Forelimb muscle (tissue), 1 donor: ENCODE data around the gene AMN1. TPM values are rescaled to one million over a fixed set of nuclear protein-coding genes. Genes with fewer than 3 reads are reported as not detected.

Source experiments
- DNase-seq: peaks from one replicate; pipeline ENCODE4 v3.0.0-alpha.2; 2013; ENCODE audit warnings: low read depth
- polyA plus RNA-seq: library from polyadenylated mRNA; unstranded; fragments of 120-200 nt; gene quantifications from one replicate; pipeline ENCODE4 v1.2.1, GENCODE V29; 2013; ENCODE audit not compliant: insufficient read length

AMN1 gene
- polyA plus RNA-seq, 1 donor: 8.8 TPM

DNA sequence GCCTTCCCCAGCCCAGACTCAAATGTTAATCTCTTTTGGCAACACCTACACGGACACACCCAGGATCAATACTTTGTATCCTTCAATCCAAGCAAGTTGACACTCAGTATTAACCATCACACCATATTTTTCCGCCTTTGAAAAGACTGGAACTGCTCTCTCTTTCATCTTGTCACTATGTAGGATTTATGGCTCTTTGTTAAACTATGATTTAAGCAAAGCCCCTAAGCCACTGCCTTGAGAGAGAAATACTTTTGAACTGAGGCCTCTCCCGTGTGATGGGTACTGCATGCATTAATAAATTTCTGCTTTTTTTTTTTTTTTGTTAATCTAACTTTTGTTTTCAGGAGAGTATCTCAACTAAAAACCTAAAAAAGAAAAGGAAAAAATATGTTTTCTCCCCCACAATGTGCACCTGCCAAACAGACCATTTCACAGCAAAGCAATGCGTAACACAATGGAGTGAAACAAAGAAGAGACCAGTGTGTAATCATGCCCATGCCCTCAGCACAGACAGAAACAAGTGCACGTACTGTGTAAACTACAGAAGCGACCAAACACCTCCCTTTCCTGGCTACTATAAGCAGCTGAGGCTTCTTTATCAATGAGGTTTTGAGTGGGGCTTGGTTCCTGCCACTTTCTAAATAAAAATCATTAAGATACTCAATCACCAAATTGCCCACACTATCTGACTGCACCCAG, 97.6 kb downstream of the AMN1 start:
- no peak for DNase-seq

DNA sequence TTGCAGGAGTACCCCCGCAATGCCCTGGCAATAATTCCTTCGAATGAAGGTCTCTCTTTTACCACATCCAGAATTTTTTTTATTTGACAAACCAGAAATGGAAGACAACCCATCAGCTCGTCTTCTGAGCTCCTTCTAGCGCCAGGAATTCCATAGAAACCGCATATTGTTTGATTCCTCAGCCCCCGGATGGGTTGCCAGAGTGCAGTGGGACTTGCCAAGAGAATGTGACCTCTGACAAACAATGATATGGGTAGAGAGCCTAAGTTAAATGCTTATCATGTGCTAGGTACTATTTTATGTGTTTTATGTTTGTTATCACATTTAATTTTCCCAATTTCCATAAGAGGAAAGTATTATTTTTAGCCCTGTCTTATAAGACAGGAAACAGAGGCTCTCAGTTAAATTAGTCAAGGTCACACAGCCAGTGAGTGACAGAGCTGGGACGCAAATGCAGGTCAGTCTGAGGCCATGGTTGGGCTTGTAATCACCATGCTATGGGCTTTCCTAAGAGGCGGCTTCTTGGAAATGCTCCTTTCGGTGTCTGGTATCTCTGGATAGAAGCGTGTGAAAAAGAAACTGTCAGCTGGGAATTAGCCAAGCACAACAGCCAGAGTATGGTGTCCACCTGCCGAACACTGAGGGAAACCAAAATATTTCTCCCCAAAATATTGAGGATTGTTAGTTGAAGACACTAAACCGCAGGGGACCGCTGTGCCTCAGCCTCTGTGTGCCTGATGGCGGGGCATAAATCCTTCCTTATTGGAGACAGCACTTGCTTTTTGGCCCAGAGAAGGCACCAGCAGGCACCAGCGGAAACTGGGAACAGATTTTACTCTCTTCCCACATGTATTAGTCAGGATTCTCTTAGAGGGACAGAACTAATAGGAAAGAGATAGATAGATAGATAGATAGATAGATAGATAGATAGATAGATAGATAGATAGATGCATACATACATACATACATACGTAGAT, 98.8 kb downstream of the AMN1 start:
- DNase-seq: no peak

DNA sequence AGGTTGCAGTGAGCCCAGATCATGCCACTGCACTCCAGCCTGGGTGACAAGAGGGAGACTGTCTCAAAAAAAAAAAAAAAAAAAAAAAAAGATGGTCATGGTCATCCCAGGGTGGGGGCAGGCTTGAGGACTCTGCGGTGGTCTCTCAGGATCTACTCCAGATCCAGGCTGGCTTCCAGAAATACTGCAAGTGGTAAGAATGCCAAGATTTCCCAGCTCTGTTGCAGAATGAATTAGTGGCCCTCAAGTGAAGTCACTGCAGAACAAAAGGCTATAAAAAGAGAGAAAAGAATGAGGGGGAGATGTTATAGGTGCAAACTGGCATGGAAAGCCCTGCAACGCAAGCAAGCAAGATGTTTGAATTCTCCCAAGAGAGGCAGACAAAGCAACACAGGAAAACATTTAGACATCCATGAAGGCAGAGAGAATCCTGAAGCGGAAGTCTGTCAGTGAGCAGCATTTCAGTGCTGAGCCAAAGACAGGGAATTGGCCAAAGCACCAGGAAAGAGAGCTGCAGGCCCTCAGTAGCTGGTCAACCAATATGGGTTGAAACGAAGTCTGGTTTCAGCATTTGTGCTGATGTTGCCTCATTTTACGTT, 101.3 kb downstream of the AMN1 start:
- no peak for DNase-seq

DNA sequence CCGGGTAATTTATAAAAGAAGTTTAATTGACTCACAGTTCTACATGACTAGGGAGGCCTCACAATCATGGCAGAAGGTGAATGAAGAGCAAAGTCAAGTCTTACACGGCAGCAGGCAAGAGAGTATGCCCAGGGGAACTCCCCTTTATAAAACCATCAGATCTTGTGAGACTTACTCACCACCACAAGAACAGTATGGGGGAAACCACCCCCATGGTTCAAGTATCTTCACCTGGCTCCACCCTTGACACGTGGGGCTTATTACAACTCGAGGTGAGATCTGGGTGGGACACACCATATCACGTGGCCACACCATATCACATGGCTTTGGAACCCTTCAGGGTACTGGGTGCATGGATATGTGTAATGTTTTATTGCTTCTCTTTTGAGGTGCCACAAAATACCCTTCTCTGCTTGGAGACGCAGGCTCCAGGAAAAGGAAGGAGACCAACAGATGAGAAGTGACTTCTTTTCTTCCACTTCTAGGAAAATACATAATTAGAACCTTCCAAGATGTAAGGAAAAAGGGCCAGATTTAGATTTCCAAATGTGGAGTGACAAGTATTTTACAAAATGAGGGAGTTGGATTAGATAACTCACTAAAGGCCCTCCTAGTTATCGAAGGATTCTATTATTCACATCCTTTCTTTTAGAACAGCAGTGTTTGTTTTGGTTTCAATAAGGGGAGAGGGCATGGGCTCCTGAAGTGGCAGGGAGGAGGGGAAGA, 102.4 kb downstream of the AMN1 start:
- DNase-seq: no peak

DNA sequence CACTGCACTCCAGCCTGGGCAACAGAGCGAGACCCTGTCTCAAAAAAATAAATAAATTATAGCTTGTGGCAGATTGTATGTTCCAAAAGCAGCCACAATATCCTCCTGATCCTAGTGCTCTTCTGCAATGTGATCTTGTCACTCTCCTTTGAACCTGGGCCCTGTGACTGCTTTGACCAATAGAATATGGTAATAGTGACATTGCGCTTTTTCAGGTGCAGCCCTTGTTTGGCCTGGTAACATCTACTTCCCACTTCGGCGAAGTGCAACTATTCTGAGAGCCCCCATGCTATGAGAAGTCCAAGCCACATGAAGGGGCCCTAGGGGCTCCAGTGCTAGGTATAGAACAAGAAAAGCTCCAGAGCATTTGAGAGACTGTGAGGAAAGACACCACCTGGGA, 106.8 kb downstream of the AMN1 start:
- DNase-seq: no peak

Other genes starting within 250 kb of the AMN1 start
- 20.6 TPM for gene DENND5B, start 137.9 kb downstream of the AMN1 start, polyA plus RNA-seq
- gene ETFBKMT, start 69.3 kb downstream of the AMN1 start, polyA plus RNA-seq: 2.3 TPM
- 21.6 TPM for gene RESF1, start 230.4 kb upstream of the AMN1 start, polyA plus RNA-seq